Cardiac atrium fibroblast (primary cell): Measurements from ENCODE around the gene SLC22A7. TPM values are rescaled to one million over a fixed set of nuclear protein-coding genes. Genes with fewer than 3 reads are reported as not detected.

Experiments
- total RNA-seq: library from RNA; depleted of rRNA; stranded (reverse); fragments of >200 nt; gene quantifications from 2 replicates; pipeline ENCODE4 v1.2.3, GENCODE V29; 2015

Gene SLC22A7, protein sequence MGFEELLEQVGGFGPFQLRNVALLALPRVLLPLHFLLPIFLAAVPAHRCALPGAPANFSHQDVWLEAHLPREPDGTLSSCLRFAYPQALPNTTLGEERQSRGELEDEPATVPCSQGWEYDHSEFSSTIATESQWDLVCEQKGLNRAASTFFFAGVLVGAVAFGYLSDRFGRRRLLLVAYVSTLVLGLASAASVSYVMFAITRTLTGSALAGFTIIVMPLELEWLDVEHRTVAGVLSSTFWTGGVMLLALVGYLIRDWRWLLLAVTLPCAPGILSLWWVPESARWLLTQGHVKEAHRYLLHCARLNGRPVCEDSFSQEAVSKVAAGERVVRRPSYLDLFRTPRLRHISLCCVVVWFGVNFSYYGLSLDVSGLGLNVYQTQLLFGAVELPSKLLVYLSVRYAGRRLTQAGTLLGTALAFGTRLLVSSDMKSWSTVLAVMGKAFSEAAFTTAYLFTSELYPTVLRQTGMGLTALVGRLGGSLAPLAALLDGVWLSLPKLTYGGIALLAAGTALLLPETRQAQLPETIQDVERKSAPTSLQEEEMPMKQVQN
- total RNA-seq: not detected in 2 replicates

GRCh38 chr6:43297644-43298564, at the start of gene SLC22A7:
Gene SLC22A7, plus strand, starts transcription at chr6:43298260. Its CDS starts 99 bp downstream, at chr6:43298359.

DNA sequence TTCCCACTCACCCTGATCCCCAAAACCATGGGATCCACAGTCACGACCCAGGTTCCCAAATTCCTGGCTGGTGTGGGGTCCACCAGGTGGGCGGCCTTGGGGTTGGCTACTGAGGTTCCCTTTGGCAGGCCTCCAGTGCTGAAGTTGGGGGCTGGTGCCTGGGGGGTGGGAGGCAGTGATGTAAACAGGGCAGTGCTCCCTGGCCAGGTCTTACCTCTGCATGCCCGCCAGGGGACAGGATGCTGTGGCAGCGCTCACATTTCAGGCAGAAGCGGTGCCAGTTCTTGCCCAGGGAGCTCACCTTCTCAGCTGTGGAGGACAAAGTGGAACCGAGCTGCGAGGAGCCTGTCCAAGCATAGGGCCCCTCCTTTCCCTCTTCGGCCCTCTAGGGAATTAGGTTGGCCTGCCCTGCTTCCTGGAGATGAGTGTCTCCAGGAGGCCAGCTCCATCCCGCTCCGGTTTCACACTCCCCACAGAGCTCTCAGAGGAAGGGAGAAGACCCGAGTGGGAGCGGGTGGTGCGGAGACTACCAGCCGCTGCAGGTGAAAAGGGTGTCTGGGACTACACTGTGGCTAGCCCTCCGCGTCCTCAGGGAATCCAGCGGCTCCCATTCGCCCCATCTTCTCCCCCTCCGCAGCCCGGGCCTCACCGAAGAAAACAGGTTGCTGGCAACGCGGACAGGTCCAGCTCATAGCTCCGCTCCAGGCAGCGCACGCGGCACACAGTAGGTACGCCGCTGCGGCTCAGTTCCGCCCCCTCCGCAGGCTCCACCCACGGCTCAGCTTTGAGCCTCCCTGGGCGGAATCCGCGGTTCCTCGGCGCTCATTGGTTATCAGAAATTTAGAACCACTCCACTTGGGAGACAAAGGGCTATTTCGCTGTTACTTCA, 10.3 kb downstream of the SLC22A7 start, which contains the start of gene CRIP3:
Gene CRIP3 (minus strand): TSS at position 726 of the 889 bp plus-strand sequence. CDS start 34 bp downstream, at position 692.

Other genes starting within 250 kb of the SLC22A7 start
- gene CUL7, start 244.4 kb upstream of the SLC22A7 start, total RNA-seq: 27.1 and 30.5 TPM in 2 replicates
- 14.3 and 17.7 TPM in 2 replicates for gene MRPL2, start 238.8 kb upstream of the SLC22A7 start, total RNA-seq
- gene KLC4, start 238.6 kb upstream of the SLC22A7 start, total RNA-seq: 9.4 and 13.6 TPM in 2 replicates
- 82.6 and 84.1 TPM in 2 replicates for gene PTK7, start 221.9 kb upstream of the SLC22A7 start, total RNA-seq
- gene SRF, start 127.0 kb upstream of the SLC22A7 start, total RNA-seq: 21.5 and 27.3 TPM in 2 replicates
- 10.9 and 16.4 TPM in 2 replicates for gene CUL9, start 116.1 kb upstream of the SLC22A7 start, total RNA-seq
- gene DNPH1, start 68.8 kb upstream of the SLC22A7 start, total RNA-seq: 60.7 and 96.4 TPM in 2 replicates
- gene TTBK1, start 54.8 kb upstream of the SLC22A7 start, total RNA-seq: not detected in 2 replicates
- gene CRIP3, start 10.6 kb downstream of the SLC22A7 start, total RNA-seq: not detected in 2 replicates
- 6.7 and 7.1 TPM in 2 replicates for gene ZNF318, start 71.4 kb downstream of the SLC22A7 start, total RNA-seq
- 9.9 and 18.0 TPM in 2 replicates for gene ABCC10, start 129.3 kb downstream of the SLC22A7 start, total RNA-seq
- 1.3 and 1.8 TPM in 2 replicates for gene DLK2, start 157.3 kb downstream of the SLC22A7 start, total RNA-seq
- gene TJAP1, start 179.3 kb downstream of the SLC22A7 start, total RNA-seq: 13.0 and 17.3 TPM in 2 replicates
- gene LRRC73, start 212.1 kb downstream of the SLC22A7 start, total RNA-seq: 0.18 and 1.5 TPM in 2 replicates
- 166 TPM in 2 replicates for gene YIPF3, start 218.7 kb downstream of the SLC22A7 start, total RNA-seq
- 10.7 and 25.4 TPM in 2 replicates for gene POLR1C, start 218.8 kb downstream of the SLC22A7 start, total RNA-seq